Upper lobe of left lung (tissue), 6 donors: ENCODE results near the gene IKBKG. TPM values are rescaled to one million over a fixed set of nuclear protein-coding genes. Genes with fewer than 3 reads are reported as not detected.

Source experiments
- ATAC-seq, 2 donors: fragments of 200-7000 bp; cut with Tn5 transposase; one replicate each; pipeline ENCODE4 v1.9.1; 2022; ENCODE audit warnings: mild to moderate bottlenecking in 2 of 2, moderate library complexity in 2 of 2; ENCODE audit not compliant: low FRiP score in 2 of 2
- DNase-seq, 2 donors: peaks; one replicate each; pipeline ENCODE4 v3.0.0-alpha.2; 2019 to 2020
- H3K27ac ChIP-seq, 4 donors: fragments of 200-600 bp; sonication (generic); one replicate each; pipeline ENCODE4 v1.5.1; 2016 to 2019
- H3K27me3 ChIP-seq, 4 donors: fragments of 200-600 bp; sonication (generic); one replicate each; pipeline ENCODE4 v1.5.1; 2017 to 2019
- H3K36me3 ChIP-seq, 4 donors: fragments of 200-600 bp; sonication (generic); one replicate each; pipeline ENCODE4 v1.5.1; 2016 to 2019
- H3K4me1 ChIP-seq, 4 donors: fragments of 200-600 bp; sonication (generic); one replicate each; pipeline ENCODE4 v1.5.1; 2018 to 2019
- H3K4me3 ChIP-seq, 4 donors: fragments of 200-600 bp; sonication (generic); one replicate each; pipeline ENCODE4 v1.5.1; 2017 to 2019; ENCODE audit warnings: mild to moderate bottlenecking in 2 of 4, moderate library complexity in 1 of 4
- H3K9me3 ChIP-seq, 4 donors: fragments of 200-600 bp; sonication (generic); one replicate each; pipeline ENCODE4 v1.5.1; 2018 to 2019
- CTCF ChIP-seq, 6 experiments: fragments of 450-650 bp in 4 of 6; fragments of 200-600 bp in 2 of 6; sonication (generic) in 2 of 6; IDR thresholded peaks; one replicate each; pipeline ENCODE4 v1.5.1; 2016 to 2019; ENCODE audit warnings: antibody characterized with exemption in 6 of 6
- EP300 ChIP-seq, 4 donors: sonication (generic); formaldehyde crosslinking; IDR thresholded peaks; one replicate each; pipeline ENCODE4 v1.5.1; 2017; ENCODE audit warnings: antibody characterized with exemption in 4 of 4, control low read depth in 2 of 4
- POLR2A ChIP-seq, 4 donors: fragments of 450-650 bp; IDR thresholded peaks; one replicate each; pipeline ENCODE4 v1.5.1; 2016 to 2017; ENCODE audit warnings: antibody characterized with exemption in 4 of 4, mild to moderate bottlenecking in 2 of 4
- POLR2AphosphoS5 ChIP-seq, 2 donors: sonication (generic); formaldehyde crosslinking; IDR thresholded peaks; one replicate each; pipeline ENCODE4 v1.5.1; 2017; ENCODE audit warnings: antibody characterized with exemption in 2 of 2
- WGBS, 2 donors: methylation state at CpG; one replicate each; pipeline ENCODE4 v1.1.5; 2017 to 2018; 5-methylcytosine and 5-hydroxymethylcytosine counted together
- total RNA-seq, 6 donors: library from RNA; depleted of rRNA in 4 of 6; stranded (reverse); fragments of >200 nt in 4 of 6; gene quantifications; one replicate each; pipeline versions ENCODE4 v1.1.0 to v1.2.1, GENCODE V29; 2016 to 2021
- donor health status: DM: no; HTN: no; CAD: no; lungs with moderate emphysema.
- donor health status: DM: no; HTN: yes; CAD: no; lungs with severe emphysema.

Gene IKBKG
- total RNA-seq, 6 donors from 2014 or later = 11.1 to 46.3 (median 39.7) TPM

GRCh38 chrX:154511761-154512160 lies 35.7 kb upstream of the IKBKG start:
- TF ChIP-seq EP300 (IDR thresholded peaks at IDR 0.05) (no peak), CTCF (IDR thresholded peaks at IDR 0.05) (no peak), POLR2A (IDR thresholded peaks at IDR 0.05) (no peak), POLR2AphosphoS5 (IDR thresholded peaks at IDR 0.05) (no peak)
- Histone ChIP-seq H3K4me1 (peaks cover 0 to 11% (median 0%) of the 10 kb centered on the region in 4 donors), H3K4me3 (no peak overlapping the region), H3K36me3 (peaks cover 0 to 20% (median 6%) of the 10 kb centered on the region in 4 donors), H3K27me3 (peaks cover 0 to 9% (median 0%) of the 10 kb centered on the region in 4 donors), H3K27ac (peak overlapping the region in 1 of 4 donors; percentile 4), H3K9me3 (peaks cover 0 to 18% (median 0%) of the 10 kb centered on the region in 4 donors)
- WGBS, 2 donors = 76 to 77% methylated on average over 8 to 12 of the region's 12 CpGs
- ATAC-seq = no peak
- DNase-seq = no peak

- Histone ChIP-seq H3K27me3 (peaks cover 0 to 9% (median 0%) of the 10 kb centered on the region in 4 donors), H3K27ac (no peak overlapping the region), H3K36me3 (peaks cover 0 to 9% (median 2%) of the 10 kb centered on the region in 4 donors), H3K9me3 (peaks cover 0 to 18% (median 0%) of the 10 kb centered on the region in 4 donors), H3K4me3 (no peak overlapping the region), H3K4me1 (peaks cover 0 to 22% (median 0%) of the 10 kb centered on the region in 4 donors)
- ATAC-seq (no peak), DNase-seq (no peak)
- WGBS, 2 donors = 86 to 100% methylated on average over 3 to 16 of the region's 16 CpGs
- TF ChIP-seq POLR2A (IDR thresholded peaks at IDR 0.05) (no peak), EP300 (IDR thresholded peaks at IDR 0.05) (no peak), CTCF (IDR thresholded peaks at IDR 0.05) (no peak), POLR2AphosphoS5 (IDR thresholded peaks at IDR 0.05) (no peak)
These were observed 34.4 kb upstream of the IKBKG start for GRCh38 chrX:154512879-154513553.

- no peak for ATAC-seq
- 83 to 95% methylated on average over 2 of the region's 2 CpGs for WGBS, 2 donors
These were observed 33.7 kb upstream of the IKBKG start for GRCh38 chrX:154513716-154514115.

GRCh38 chrX:154515090-154515965 lies 32.1 kb upstream of the IKBKG start:
- H3K27ac ChIP-seq = peak overlapping the region; percentile 91 to 94 (median 93)
- peaks cover 0 to 8% (median 0%) of the 10 kb centered on the region in 4 donors for H3K9me3 ChIP-seq
- H3K27me3 ChIP-seq = peaks cover 0 to 9% (median 0%) of the 10 kb centered on the region in 4 donors
- no peak for TF ChIP-seq POLR2A (IDR thresholded peaks at IDR 0.05)
- TF ChIP-seq POLR2AphosphoS5 (IDR thresholded peaks at IDR 0.05) = no peak
- DNase-seq (no peak), ATAC-seq (peak in 1 of 2 donors; percentile 2)
- 37 to 51% methylated on average over 12 to 23 of the region's 34 CpGs for WGBS, 2 donors
- peaks cover 0 to 22% (median 0%) of the 10 kb centered on the region in 4 donors for H3K4me1 ChIP-seq
- H3K4me3 ChIP-seq = peak overlapping the region; percentile 57 to 69 (median 66)
- H3K36me3 ChIP-seq = peaks cover 0 to 4% (median 0%) of the 10 kb centered on the region in 4 donors

More at GRCh38 chrX:154513716-154514115, 33.7 kb upstream of the IKBKG start:
- H3K4me1 ChIP-seq = peaks cover 0 to 22% (median 0%) of the 10 kb centered on the region in 4 donors
- DNase-seq = no peak
- H3K4me3 ChIP-seq = no peak overlapping the region
- no peak for TF ChIP-seq POLR2A (IDR thresholded peaks at IDR 0.05)
- no peak for TF ChIP-seq EP300 (IDR thresholded peaks at IDR 0.05)
- TF ChIP-seq POLR2AphosphoS5 (IDR thresholded peaks at IDR 0.05) = no peak
- TF ChIP-seq CTCF (IDR thresholded peaks at IDR 0.05) = no peak
- H3K27me3 ChIP-seq = peaks cover 0 to 9% (median 0%) of the 10 kb centered on the region in 4 donors
- H3K36me3 ChIP-seq = peaks cover 0 to 4% (median 2%) of the 10 kb centered on the region in 4 donors
- no peak overlapping the region for H3K27ac ChIP-seq
- H3K9me3 ChIP-seq = peaks cover 0 to 18% (median 0%) of the 10 kb centered on the region in 4 donors
